GM23248 (cell line): ENCODE data around the gene CTIF. TPM values are rescaled to one million over a fixed set of nuclear protein-coding genes. Genes with fewer than 3 reads are reported as not detected.

ENCODE experiments used
- DNase-seq: peaks from one replicate; pipeline ENCODE4 v3.0.0-alpha.2; 2015
- H2AFZ ChIP-seq: fragments of 200-600 bp; sonication (generic); 2 replicates; pipeline ENCODE4 v1.6.1; 2016; ENCODE audit warnings: antibody characterized with exemption
- H3F3A ChIP-seq: fragments of 200-600 bp; sonication (generic); 2 replicates; pipeline ENCODE4 v1.6.1; 2016; ENCODE audit warnings: mild to moderate bottlenecking, antibody characterized with exemption, mixed run types; ENCODE audit not compliant: insufficient read depth
- H3K27ac ChIP-seq: fragments of 200-600 bp; sonication (generic); 2 replicates; pipeline ENCODE4 v1.5.1; 2016; ENCODE audit warnings: mild to moderate bottlenecking
- H3K27me3 ChIP-seq: fragments of 200-600 bp; sonication (generic); replicated peaks from 2 replicates; pipeline ENCODE4 v1.6.1; 2016; ENCODE audit warnings: mild to moderate bottlenecking; ENCODE audit not compliant: insufficient read depth
- H3K36me3 ChIP-seq: fragments of 200-600 bp; sonication (generic); 2 replicates; pipeline ENCODE4 v1.6.1; 2016; ENCODE audit warnings: low read depth, mild to moderate bottlenecking
- H3K4me1 ChIP-seq: fragments of 200-600 bp; sonication (generic); 2 replicates; pipeline ENCODE4 v1.6.1; 2016; ENCODE audit warnings: mild to moderate bottlenecking; ENCODE audit not compliant: insufficient read depth
- H3K4me2 ChIP-seq: fragments of 200-600 bp; sonication (generic); one replicate; pipeline ENCODE4 v1.6.1; 2016; ENCODE audit warnings: mild to moderate bottlenecking; ENCODE audit not compliant: unreplicated experiment
- H3K4me3 ChIP-seq: fragments of 200-600 bp; sonication (generic); 2 replicates; pipeline ENCODE4 v1.5.1; 2016; ENCODE audit warnings: mild to moderate bottlenecking
- H3K79me2 ChIP-seq: fragments of 200-600 bp; sonication (generic); 2 replicates; pipeline ENCODE4 v1.6.1; 2016; ENCODE audit warnings: mild to moderate bottlenecking; ENCODE audit not compliant: insufficient read depth
- H3K9ac ChIP-seq: fragments of 200-600 bp; sonication (generic); 2 replicates; pipeline ENCODE4 v1.6.1; 2016; ENCODE audit warnings: mild to moderate bottlenecking
- H3K9me2 ChIP-seq: fragments of 200-600 bp; sonication (generic); 2 replicates; pipeline ENCODE4 v1.6.1; 2016; ENCODE audit warnings: mixed run types, mild to moderate bottlenecking, moderate library complexity; ENCODE audit not compliant: insufficient read depth
- H3K9me3 ChIP-seq: fragments of 200-600 bp; sonication (generic); one replicate; pipeline ENCODE4 v1.6.1; 2017; ENCODE audit warnings: low read depth
- H4K20me1 ChIP-seq: fragments of 200-600 bp; sonication (generic); 2 replicates; pipeline ENCODE4 v1.6.0; 2016; ENCODE audit not compliant: insufficient read depth
- EZH2 ChIP-seq: fragments of 200-600 bp; sonication (generic); IDR thresholded peaks from 2 replicates; pipeline ENCODE4 v1.6.1; 2018; ENCODE audit warnings: antibody characterized with exemption, mild to moderate bottlenecking; ENCODE audit not compliant: insufficient read depth, poor library complexity, severe bottlenecking
- EZH2phosphoT487 ChIP-seq: fragments of 200-600 bp; sonication (generic); IDR thresholded peaks from 2 replicates; pipeline ENCODE4 v1.6.1; 2018; ENCODE audit warnings: antibody characterized with exemption, moderate library complexity, mild to moderate bottlenecking, low read depth; ENCODE audit not compliant: insufficient read depth
- WGBS, 2 experiments: methylation state at CpG; one replicate each; pipeline ENCODE4 v1.1.6; 2015 to 2017; ENCODE audit warnings: low lambda C conversion rate in 2 of 2, low coverage in 1 of 2; ENCODE audit errors: missing lambda C conversion rate in 2 of 2; 5-methylcytosine and 5-hydroxymethylcytosine counted together
- in situ Hi-C: fragments of 300-500 bp; cut with MboI; formaldehyde crosslinking; loops from 2 replicates; pipeline ENCODE4 v1.15.0; 2020
- polyA plus RNA-seq: library from polyadenylated mRNA; unstranded; fragments of >200 nt; fragmentation: Nextera tagmentation; extraction: Ambion mirVana; gene quantifications from 2 replicates; pipeline ENCODE4 v1.2.1, GENCODE V29; 2016
- total RNA-seq: library from RNA; depleted of rRNA; stranded (reverse); fragments of >200 nt; shearing (Covaris generic); gene quantifications from 2 replicates; pipeline ENCODE4 v1.2.3, GENCODE V29; 2014

The CTIF gene
- total and polyA plus RNA-seq, 2 experiments from 2014 or later: 21.5 to 46.8 TPM

GRCh38 chr18:48643262-48643661 is 104.4 kb downstream of the CTIF start:
- H3K27ac ChIP-seq: no peak overlapping the region
- no peaks in the 10 kb centered on the region; the same call in 1 of the 2 replicates for H4K20me1 ChIP-seq
- no peaks in the 10 kb centered on the region; the same call in 1 of the 2 replicates for H3F3A ChIP-seq
- 96 to 100% methylated on average over 1 of the region's 1 CpG for WGBS, 2 experiments
- peaks cover 8% of the 10 kb centered on the region; the same call in 1 of the 2 replicates for H3K36me3 ChIP-seq
- in situ Hi-C loops: loop anchor here (10.0 kb wide), 1 partner anchor 168 kb away; no protein-coding TSS in a partner anchor
- no peak overlapping the region for H3K4me2 ChIP-seq
- no peaks in the 10 kb centered on the region for H3K9me2 ChIP-seq
- no peak for DNase-seq
- peaks cover 68% of the 10 kb centered on the region for H3K79me2 ChIP-seq
- no peaks in the 10 kb centered on the region for H3K9me3 ChIP-seq
- peaks cover 18% of the 10 kb centered on the region for H3K4me1 ChIP-seq
- no peak for TF ChIP-seq EZH2
- no peak for TF ChIP-seq EZH2phosphoT487
- no peaks in the 10 kb centered on the region for H3K27me3 ChIP-seq
- H3K4me3 ChIP-seq: no peak overlapping the region
- H3K9ac ChIP-seq: no peak overlapping the region
- H2AFZ ChIP-seq: no peak overlapping the region

GRCh38 chr18:48644029-48644428 is 105.2 kb downstream of the CTIF start:
- peaks cover 68% of the 10 kb centered on the region for H3K79me2 ChIP-seq
- H4K20me1 ChIP-seq: no peaks in the 10 kb centered on the region; the same call in 1 of the 2 replicates
- in situ Hi-C loops: loop anchor here (10.0 kb wide), 1 partner anchor 169 kb away; no protein-coding TSS in a partner anchor

DNA sequence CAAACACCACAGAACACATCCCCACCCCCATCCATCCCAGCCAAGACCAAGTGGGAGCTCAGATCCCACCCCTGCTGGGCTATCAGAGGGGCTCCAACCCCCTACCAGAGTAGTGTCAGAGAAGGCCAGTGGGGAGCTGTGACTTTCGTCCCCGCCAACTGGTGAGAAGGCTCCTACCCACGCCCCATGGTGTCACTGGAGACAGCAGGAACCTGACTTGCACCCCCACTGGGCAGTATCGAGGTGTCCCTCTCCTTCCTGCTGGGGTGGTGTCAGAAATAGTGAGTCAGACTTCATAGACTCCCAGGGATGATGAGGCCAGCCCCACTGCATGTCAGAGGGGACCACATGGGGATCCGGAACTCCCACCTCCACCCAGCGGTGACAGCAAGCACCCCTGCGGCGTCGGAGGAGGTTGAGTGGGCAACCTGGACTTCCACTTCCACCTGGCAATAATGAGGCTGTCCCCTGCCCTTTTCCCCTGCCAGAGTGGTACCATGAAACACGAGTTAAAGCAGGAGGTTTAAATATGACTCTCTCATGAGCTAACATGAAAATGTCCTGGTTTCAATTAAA is 106.7 kb downstream of the CTIF start:
- H3K9me3 ChIP-seq: no peaks in the 10 kb centered on the region
- H4K20me1 ChIP-seq: no peaks in the 10 kb centered on the region; the same call in 1 of the 2 replicates
- H3K79me2 ChIP-seq: peaks cover 68% of the 10 kb centered on the region
- H3K9me2 ChIP-seq: no peaks in the 10 kb centered on the region
- H3K36me3 ChIP-seq: peaks cover 3% of the 10 kb centered on the region; the same call in 1 of the 2 replicates
- H3K27ac ChIP-seq: no peak overlapping the region
- no peak for TF ChIP-seq EZH2phosphoT487
- no peak for TF ChIP-seq EZH2
- 70 to 73% methylated on average over 10 of the region's 10 CpGs for WGBS, 2 experiments
- H2AFZ ChIP-seq: no peak overlapping the region
- in situ Hi-C loops: loop anchor here (10.0 kb wide), 1 partner anchor 171 kb away; no protein-coding TSS in a partner anchor
- H3K4me3 ChIP-seq: no peak overlapping the region
- no peaks in the 10 kb centered on the region; the same call in 1 of the 2 replicates for H3F3A ChIP-seq
- peaks cover 15% of the 10 kb centered on the region for H3K4me1 ChIP-seq
- no peak overlapping the region for H3K9ac ChIP-seq
- H3K27me3 ChIP-seq: no peaks in the 10 kb centered on the region
- no peak for DNase-seq
- H3K4me2 ChIP-seq: no peak overlapping the region

More at GRCh38 chr18:48644029-48644428, 105.2 kb downstream of the CTIF start:
- WGBS, 2 experiments: 96 to 100% methylated on average over 5 of the region's 5 CpGs
- Histone ChIP-seq H3K9ac (no peak overlapping the region), H3K9me3 (no peaks in the 10 kb centered on the region), H3F3A (no peaks in the 10 kb centered on the region; the same call in 1 of the 2 replicates), H3K36me3 (peaks cover 4% of the 10 kb centered on the region; the same call in 1 of the 2 replicates), H3K9me2 (no peaks in the 10 kb centered on the region), H3K4me2 (no peak overlapping the region), H3K27ac (no peak overlapping the region), H3K27me3 (no peaks in the 10 kb centered on the region), H3K4me1 (peaks cover 18% of the 10 kb centered on the region), H3K4me3 (no peak overlapping the region), H2AFZ (no peak overlapping the region)
- TF ChIP-seq EZH2phosphoT487 (no peak), EZH2 (no peak)
- no peak for DNase-seq

DNA sequence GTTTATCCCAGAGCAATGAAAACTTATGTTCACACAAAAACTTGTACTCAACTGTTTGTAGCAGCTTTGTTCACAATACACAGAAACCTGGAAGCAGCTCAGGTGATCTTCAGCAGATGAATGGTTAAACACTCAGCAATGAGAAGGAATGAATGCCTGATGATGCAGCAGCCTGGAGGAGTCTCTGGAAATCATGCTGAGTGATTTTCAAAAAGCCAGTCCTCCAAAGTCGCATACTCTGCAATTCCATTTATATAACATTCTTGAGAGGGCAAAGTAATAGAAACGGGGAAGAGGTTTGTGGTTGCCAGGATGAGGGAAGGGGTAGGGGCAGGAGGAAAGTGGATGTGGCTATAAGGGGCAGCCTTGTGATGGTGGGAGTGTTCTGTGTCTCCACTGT is 108.1 kb downstream of the CTIF start:
- H3K27me3 ChIP-seq: no peaks in the 10 kb centered on the region
- no peak overlapping the region for H3K4me3 ChIP-seq
- H3K9me2 ChIP-seq: no peaks in the 10 kb centered on the region
- DNase-seq: no peak
- H3K27ac ChIP-seq: no peak overlapping the region
- 0 out of 2 replicates have a peak, but pooled peaks cover 4% of the 10 kb centered on the region for H3K4me1 ChIP-seq
- no peak overlapping the region for H3K4me2 ChIP-seq
- H3K9me3 ChIP-seq: no peaks in the 10 kb centered on the region
- no peak overlapping the region for H2AFZ ChIP-seq
- H3K79me2 ChIP-seq: peaks cover 61% of the 10 kb centered on the region
- no peak overlapping the region for H3K9ac ChIP-seq
- H3F3A ChIP-seq: no peaks in the 10 kb centered on the region
- peaks cover 3% of the 10 kb centered on the region; the same call in 1 of the 2 replicates for H3K36me3 ChIP-seq
- 70 to 84% methylated on average over 2 of the region's 2 CpGs for WGBS, 2 experiments
- no peak for TF ChIP-seq EZH2
- no peak for TF ChIP-seq EZH2phosphoT487
- in situ Hi-C loops: loop anchor here (10.0 kb wide), 1 partner anchor 172 kb away; no protein-coding TSS in a partner anchor
- no peaks in the 10 kb centered on the region; the same call in 1 of the 2 replicates for H4K20me1 ChIP-seq
